Measurements from ENCODE around the gene SH3RF1.

Gene SH3RF1

GRCh38 chr4:169051761-169052593 lies 218.8 kb downstream of the SH3RF1 start:
- H3K27ac Mint-ChIP-seq, result no peak overlapping the region
- H3K4me3 Mint-ChIP-seq, result no peak overlapping the region
- no peak for DNase-seq (ENCODE audit: low spot score)

GRCh38 chr4:169050881-169051760 lies 219.6 kb downstream of the SH3RF1 start:
- Mint-ChIP-seq H3K27me3 (ENCODE audit: low read depth) (no peaks in the 10 kb centered on the region), H3K27ac (no peak overlapping the region), H3K9me3 (no peaks in the 10 kb centered on the region), H3K36me3 (ENCODE audit: low read depth) (no peaks in the 10 kb centered on the region), H3K4me1 (ENCODE audit: low read depth) (no peaks in the 10 kb centered on the region), H3K4me3 (no peak overlapping the region)
- no peak for DNase-seq (ENCODE audit: low spot score)

More at GRCh38 chr4:169051761-169052593, 218.8 kb downstream of the SH3RF1 start:
- H3K27me3 Mint-ChIP-seq (ENCODE audit: low read depth), result no peaks in the 10 kb centered on the region
- H3K36me3 Mint-ChIP-seq (ENCODE audit: low read depth), result no peaks in the 10 kb centered on the region
- no peaks in the 10 kb centered on the region for H3K9me3 Mint-ChIP-seq
- H3K4me1 Mint-ChIP-seq (ENCODE audit: low read depth), result no peaks in the 10 kb centered on the region

GRCh38 chr4:169050284-169050683 lies 220.5 kb downstream of the SH3RF1 start:
- no peaks in the 10 kb centered on the region for H3K9me3 Mint-ChIP-seq
- H3K36me3 Mint-ChIP-seq (ENCODE audit: low read depth), result no peaks in the 10 kb centered on the region
- no peak overlapping the region for H3K27ac Mint-ChIP-seq
- DNase-seq (ENCODE audit: low spot score), result no peak
- H3K4me3 Mint-ChIP-seq, result no peak overlapping the region
- H3K27me3 Mint-ChIP-seq (ENCODE audit: low read depth), result no peaks in the 10 kb centered on the region
- no peaks in the 10 kb centered on the region for H3K4me1 Mint-ChIP-seq (ENCODE audit: low read depth)

GRCh38 chr4:169048868-169049414 lies 221.8 kb downstream of the SH3RF1 start:
- H3K36me3 Mint-ChIP-seq (ENCODE audit: low read depth), result no peaks in the 10 kb centered on the region
- H3K4me1 Mint-ChIP-seq (ENCODE audit: low read depth), result no peaks in the 10 kb centered on the region
- no peaks in the 10 kb centered on the region for H3K27me3 Mint-ChIP-seq (ENCODE audit: low read depth)
- no peak overlapping the region for H3K27ac Mint-ChIP-seq
- no peak for DNase-seq (ENCODE audit: low spot score)
- no peak overlapping the region for H3K4me3 Mint-ChIP-seq
- H3K9me3 Mint-ChIP-seq, result no peaks in the 10 kb centered on the region

GRCh38 chr4:169047956-169048355 lies 222.8 kb downstream of the SH3RF1 start:
- Mint-ChIP-seq H3K4me3 (no peak overlapping the region), H3K27ac (no peak overlapping the region), H3K4me1 (ENCODE audit: low read depth) (no peaks in the 10 kb centered on the region), H3K36me3 (ENCODE audit: low read depth) (no peaks in the 10 kb centered on the region), H3K27me3 (ENCODE audit: low read depth) (no peaks in the 10 kb centered on the region), H3K9me3 (no peaks in the 10 kb centered on the region)
- DNase-seq (ENCODE audit: low spot score), result no peak

- H3K4me3 Mint-ChIP-seq, result no peak overlapping the region
- no peaks in the 10 kb centered on the region for H3K4me1 Mint-ChIP-seq (ENCODE audit: low read depth)
- no peak overlapping the region for H3K27ac Mint-ChIP-seq
- no peaks in the 10 kb centered on the region for H3K27me3 Mint-ChIP-seq (ENCODE audit: low read depth)
- no peaks in the 10 kb centered on the region for H3K9me3 Mint-ChIP-seq
- H3K36me3 Mint-ChIP-seq (ENCODE audit: low read depth), result no peaks in the 10 kb centered on the region
- DNase-seq (ENCODE audit: low spot score), result no peak
Measured at GRCh38 chr4:169045862-169046584, 224.7 kb downstream of the SH3RF1 start.

- Mint-ChIP-seq H3K4me3 (no peak overlapping the region), H3K27me3 (ENCODE audit: low read depth) (no peaks in the 10 kb centered on the region), H3K4me1 (ENCODE audit: low read depth) (no peaks in the 10 kb centered on the region), H3K9me3 (no peaks in the 10 kb centered on the region), H3K27ac (no peak overlapping the region), H3K36me3 (ENCODE audit: low read depth) (no peaks in the 10 kb centered on the region)
- no peak for DNase-seq (ENCODE audit: low spot score)
Measured at GRCh38 chr4:169044714-169045447, 225.9 kb downstream of the SH3RF1 start.

All from T-helper 2 cell treated with Interferon-gamma antibody and Interleukin-4, amounts not matched to agents 5 μg/mL and 100 μg/mL, for 36 hours (primary cell).